HL-60 (cell line): ENCODE results near the gene FOXC2.
A peak's percentile ranks its signal among the peaks of the same experiment; 100 is the strongest.

ENCODE experiments used
- DNase-seq, 2 experiments: peaks; one replicate each; pipeline ENCODE4 v3.0.0-alpha.2; 2010 to 2020; ENCODE audit warnings: low read depth in 1 of 2, low spot score in 1 of 2
- H3K27ac ChIP-seq: fragments of 250-450 bp; sonication (Bioruptor Pico); replicated peaks from 2 replicates; pipeline ENCODE4 v1.5.1; 2020; ENCODE audit warnings: mild to moderate bottlenecking, moderate library complexity
- H3K27me3 ChIP-seq: fragments of 250-450 bp; sonication (Bioruptor Pico); 2 replicates; pipeline ENCODE4 v1.5.1; 2021; ENCODE audit warnings: mild to moderate bottlenecking, moderate library complexity; ENCODE audit not compliant: insufficient read depth, poor library complexity, severe bottlenecking
- H3K4me3 ChIP-seq: replicated peaks from 2 replicates; pipeline ENCODE4 v1.5.1; 2011; ENCODE audit warnings: mild to moderate bottlenecking, control low read depth, low read length; ENCODE audit not compliant: insufficient read depth
- GABPA ChIP-seq: IDR thresholded peaks from 2 replicates; pipeline ENCODE4 v1.6.1; 2012; ENCODE audit warnings: low read depth
- POLR2AphosphoS5 ChIP-seq: IDR thresholded peaks from 2 replicates; pipeline ENCODE4 v1.6.1; 2012; ENCODE audit warnings: low read depth
- SPI1 ChIP-seq: IDR thresholded peaks from 2 replicates; pipeline ENCODE4 v1.6.1; 2012; ENCODE audit warnings: low read depth, mild to moderate bottlenecking, borderline replicate concordance
- TF ChIP-seq, protein P1 (sequence below): IDR thresholded peaks from one replicate; pipeline ENCODE4 v1.5.1; 2011; ENCODE audit warnings: low read length, control low read depth, inconsistent platforms; ENCODE audit not compliant: insufficient read depth
- TF ChIP-seq, protein P2 (sequence below): IDR thresholded peaks from 2 replicates; pipeline ENCODE4 v1.6.1; 2012; ENCODE audit warnings: low read depth; ENCODE audit not compliant: insufficient replicate concordance

The FOXC2 gene

GRCh38 chr16:86519649-86520316 lies 46.8 kb upstream of the FOXC2 start:
- Histone ChIP-seq H3K27ac (no peak overlapping the region), H3K27me3 (peaks cover 3% of the 10 kb centered on the region), H3K4me3 (no peak overlapping the region)
- TF ChIP-seq SPI1 (no peak), GABPA (no peak)
- TF ChIP-seq, protein P1, sequence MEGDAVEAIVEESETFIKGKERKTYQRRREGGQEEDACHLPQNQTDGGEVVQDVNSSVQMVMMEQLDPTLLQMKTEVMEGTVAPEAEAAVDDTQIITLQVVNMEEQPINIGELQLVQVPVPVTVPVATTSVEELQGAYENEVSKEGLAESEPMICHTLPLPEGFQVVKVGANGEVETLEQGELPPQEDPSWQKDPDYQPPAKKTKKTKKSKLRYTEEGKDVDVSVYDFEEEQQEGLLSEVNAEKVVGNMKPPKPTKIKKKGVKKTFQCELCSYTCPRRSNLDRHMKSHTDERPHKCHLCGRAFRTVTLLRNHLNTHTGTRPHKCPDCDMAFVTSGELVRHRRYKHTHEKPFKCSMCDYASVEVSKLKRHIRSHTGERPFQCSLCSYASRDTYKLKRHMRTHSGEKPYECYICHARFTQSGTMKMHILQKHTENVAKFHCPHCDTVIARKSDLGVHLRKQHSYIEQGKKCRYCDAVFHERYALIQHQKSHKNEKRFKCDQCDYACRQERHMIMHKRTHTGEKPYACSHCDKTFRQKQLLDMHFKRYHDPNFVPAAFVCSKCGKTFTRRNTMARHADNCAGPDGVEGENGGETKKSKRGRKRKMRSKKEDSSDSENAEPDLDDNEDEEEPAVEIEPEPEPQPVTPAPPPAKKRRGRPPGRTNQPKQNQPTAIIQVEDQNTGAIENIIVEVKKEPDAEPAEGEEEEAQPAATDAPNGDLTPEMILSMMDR: peak; percentile 53
- peak in 1 of 2 experiments; percentile 7 for DNase-seq

GRCh38 chr16:86520317-86521210 lies 46.1 kb upstream of the FOXC2 start:
- no peak for DNase-seq
- Histone ChIP-seq H3K4me3 (no peak overlapping the region), H3K27me3 (peaks cover 3% of the 10 kb centered on the region), H3K27ac (no peak overlapping the region)
- TF ChIP-seq, protein P1: no peak
- TF ChIP-seq GABPA (no peak), POLR2AphosphoS5 (no peak), SPI1 (no peak)
- TF ChIP-seq, protein P2, sequence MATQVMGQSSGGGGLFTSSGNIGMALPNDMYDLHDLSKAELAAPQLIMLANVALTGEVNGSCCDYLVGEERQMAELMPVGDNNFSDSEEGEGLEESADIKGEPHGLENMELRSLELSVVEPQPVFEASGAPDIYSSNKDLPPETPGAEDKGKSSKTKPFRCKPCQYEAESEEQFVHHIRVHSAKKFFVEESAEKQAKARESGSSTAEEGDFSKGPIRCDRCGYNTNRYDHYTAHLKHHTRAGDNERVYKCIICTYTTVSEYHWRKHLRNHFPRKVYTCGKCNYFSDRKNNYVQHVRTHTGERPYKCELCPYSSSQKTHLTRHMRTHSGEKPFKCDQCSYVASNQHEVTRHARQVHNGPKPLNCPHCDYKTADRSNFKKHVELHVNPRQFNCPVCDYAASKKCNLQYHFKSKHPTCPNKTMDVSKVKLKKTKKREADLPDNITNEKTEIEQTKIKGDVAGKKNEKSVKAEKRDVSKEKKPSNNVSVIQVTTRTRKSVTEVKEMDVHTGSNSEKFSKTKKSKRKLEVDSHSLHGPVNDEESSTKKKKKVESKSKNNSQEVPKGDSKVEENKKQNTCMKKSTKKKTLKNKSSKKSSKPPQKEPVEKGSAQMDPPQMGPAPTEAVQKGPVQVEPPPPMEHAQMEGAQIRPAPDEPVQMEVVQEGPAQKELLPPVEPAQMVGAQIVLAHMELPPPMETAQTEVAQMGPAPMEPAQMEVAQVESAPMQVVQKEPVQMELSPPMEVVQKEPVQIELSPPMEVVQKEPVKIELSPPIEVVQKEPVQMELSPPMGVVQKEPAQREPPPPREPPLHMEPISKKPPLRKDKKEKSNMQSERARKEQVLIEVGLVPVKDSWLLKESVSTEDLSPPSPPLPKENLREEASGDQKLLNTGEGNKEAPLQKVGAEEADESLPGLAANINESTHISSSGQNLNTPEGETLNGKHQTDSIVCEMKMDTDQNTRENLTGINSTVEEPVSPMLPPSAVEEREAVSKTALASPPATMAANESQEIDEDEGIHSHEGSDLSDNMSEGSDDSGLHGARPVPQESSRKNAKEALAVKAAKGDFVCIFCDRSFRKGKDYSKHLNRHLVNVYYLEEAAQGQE: no peak

DNA sequence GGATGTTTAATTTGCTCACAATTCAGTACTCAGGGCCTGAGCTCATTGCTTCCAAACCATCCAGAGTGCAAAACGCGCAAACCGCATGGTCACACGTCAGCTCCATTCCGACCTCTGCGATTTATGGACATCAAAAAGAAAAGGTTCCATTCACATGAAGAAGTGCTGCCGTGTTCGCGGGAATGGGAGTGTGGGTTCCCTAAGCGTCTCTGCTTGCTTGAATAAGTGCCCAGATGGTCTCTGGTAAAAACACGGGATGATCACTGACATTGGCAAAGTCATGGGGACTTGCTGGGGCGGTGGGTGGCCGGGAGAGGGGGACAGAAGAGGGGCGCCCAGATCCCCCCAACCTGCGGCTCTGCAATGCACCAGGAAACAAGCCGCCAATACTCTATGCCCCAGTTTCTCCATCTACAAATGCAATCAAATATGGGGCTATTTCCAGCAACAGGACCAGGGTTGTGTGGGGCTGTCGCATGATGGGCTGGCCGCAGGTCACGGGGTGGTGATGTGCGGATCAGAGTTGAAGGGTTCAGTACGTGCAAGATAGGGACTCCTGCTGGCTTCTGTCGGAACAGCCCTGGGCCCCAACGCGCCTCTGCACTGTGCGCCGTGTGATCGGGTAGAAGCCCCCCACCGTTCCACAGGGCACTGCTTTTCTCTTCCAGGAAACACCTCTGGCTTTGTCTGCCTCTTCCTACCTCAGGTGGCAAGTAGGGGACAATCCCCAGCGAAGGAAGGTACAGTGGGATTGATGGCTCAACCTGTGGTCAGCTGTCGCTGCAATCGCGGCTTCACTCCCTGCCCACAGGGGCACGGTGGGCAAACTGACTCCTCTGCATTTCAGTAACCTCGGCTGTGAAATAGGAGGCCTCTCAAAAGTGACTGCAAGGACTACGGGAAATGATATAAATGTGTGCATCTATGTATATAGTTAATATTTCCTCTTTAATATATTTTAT lies 45.1 kb upstream of the FOXC2 start:
- H3K27ac ChIP-seq: no peak overlapping the region
- no peak overlapping the region for H3K4me3 ChIP-seq
- DNase-seq: no peak
- TF ChIP-seq SPI1 (no peak), GABPA (no peak), POLR2AphosphoS5 (no peak)
- TF ChIP-seq, protein P1: no peak
- TF ChIP-seq, protein P2: no peak
- H3K27me3 ChIP-seq: peaks cover 3% of the 10 kb centered on the region
